ENCODE results near the gene G3BP1. TPM values are rescaled to one million over a fixed set of nuclear protein-coding genes. Genes with fewer than 3 reads are reported as not detected.

G3BP1 gene
- polyA plus RNA-seq, 3 donors: 10.6 to 60.6 (median 58.8) TPM

GRCh38 chr5:151758430-151759241 is 13.1 kb upstream of the G3BP1 start, which contains the start of gene ATOX1:
Gene ATOX1, minus strand, starts transcription at chr5:151758631. Its CDS starts 80 bp downstream, at chr5:151758551.
- peak within 1 kb of the TSS; percentile 63 to 99 (median 84) for H3K4me3 ChIP-seq (replicated peaks in 1 of 3; ENCODE audit: low read depth in 2 of 3, low read length in 3 of 3)
- H3K9ac ChIP-seq (ENCODE audit: insufficient read depth, low read length, poor library complexity, severe bottlenecking): peak within 1 kb of the TSS; percentile 92
- H3K4me1 Mint-ChIP-seq: peaks cover 36% of the 10 kb centered on the region
- peaks cover 46% of the 10 kb centered on the region for H3K79me2 ChIP-seq (ENCODE audit: insufficient read depth, low read length)
- peak within 1 kb of the TSS; percentile 90 to 95 for H3K4me3 Mint-ChIP-seq
- no peaks in the 10 kb centered on the region for H3K27me3 ChIP-seq (ENCODE audit: control insufficient read depth in 2 of 2, insufficient read depth in 2 of 2, low read length in 2 of 2)
- peak within 1 kb of the TSS; percentile 89 for H2AFZ ChIP-seq (ENCODE audit: insufficient read depth, low read depth, low read length, poor library complexity, severe bottlenecking)
- TF ChIP-seq, protein P1, sequence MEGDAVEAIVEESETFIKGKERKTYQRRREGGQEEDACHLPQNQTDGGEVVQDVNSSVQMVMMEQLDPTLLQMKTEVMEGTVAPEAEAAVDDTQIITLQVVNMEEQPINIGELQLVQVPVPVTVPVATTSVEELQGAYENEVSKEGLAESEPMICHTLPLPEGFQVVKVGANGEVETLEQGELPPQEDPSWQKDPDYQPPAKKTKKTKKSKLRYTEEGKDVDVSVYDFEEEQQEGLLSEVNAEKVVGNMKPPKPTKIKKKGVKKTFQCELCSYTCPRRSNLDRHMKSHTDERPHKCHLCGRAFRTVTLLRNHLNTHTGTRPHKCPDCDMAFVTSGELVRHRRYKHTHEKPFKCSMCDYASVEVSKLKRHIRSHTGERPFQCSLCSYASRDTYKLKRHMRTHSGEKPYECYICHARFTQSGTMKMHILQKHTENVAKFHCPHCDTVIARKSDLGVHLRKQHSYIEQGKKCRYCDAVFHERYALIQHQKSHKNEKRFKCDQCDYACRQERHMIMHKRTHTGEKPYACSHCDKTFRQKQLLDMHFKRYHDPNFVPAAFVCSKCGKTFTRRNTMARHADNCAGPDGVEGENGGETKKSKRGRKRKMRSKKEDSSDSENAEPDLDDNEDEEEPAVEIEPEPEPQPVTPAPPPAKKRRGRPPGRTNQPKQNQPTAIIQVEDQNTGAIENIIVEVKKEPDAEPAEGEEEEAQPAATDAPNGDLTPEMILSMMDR (IDR thresholded peaks at IDR 0.05): peak; percentile 14
- WGBS (ENCODE audit: insufficient coverage): under 1% methylated on average over 48 of the region's 61 CpGs
- H4K20me1 ChIP-seq (ENCODE audit: insufficient read depth, low read length): peaks cover 10% of the 10 kb centered on the region
- peaks cover 27 to 33% of the 10 kb centered on the region in 2 donors for H3K4me1 ChIP-seq (ENCODE audit: control insufficient read depth in 1 of 2, insufficient read depth in 2 of 2, low read length in 2 of 2)
- H3K9me3 Mint-ChIP-seq: no peaks in the 10 kb centered on the region
- intact Hi-C loops (cut with micrococcal nuclease): loop anchor here in 1 of 2 donors (2.0 kb wide), 1 partner anchor 14 kb away; no protein-coding TSS in a partner anchor
- peaks cover 0 to 2% of the 10 kb centered on the region in 2 donors for H3K36me3 ChIP-seq (replicated peaks in 1 of 2; ENCODE audit: control insufficient read depth in 1 of 2, insufficient read depth in 2 of 2, low read length in 2 of 2)
- H3K27me3 Mint-ChIP-seq (ENCODE audit: low read depth in 3 of 3): peaks cover 0 to 3% (median 1%) of the 10 kb centered on the region in 3 donors
- peak; percentile 90 to 92 (median 92) for DNase-seq
- H3K36me3 Mint-ChIP-seq: peaks cover 2 to 3% of the 10 kb centered on the region in 2 donors
- no peaks in the 10 kb centered on the region for H3K9me3 ChIP-seq (replicated peaks in 1 of 2; ENCODE audit: control insufficient read depth in 1 of 2, insufficient read depth in 1 of 2, low read length in 2 of 2)
- H3K4me2 ChIP-seq (replicated peaks; ENCODE audit: extremely low read depth, low read length, poor library complexity, severe bottlenecking): peak within 1 kb of the TSS; percentile 96
- H3K27ac Mint-ChIP-seq: peak within 1 kb of the TSS; percentile 88 to 97 (median 93)
- H3K27ac ChIP-seq (ENCODE audit: low read depth in 1 of 2, low read length in 2 of 2): peak within 1 kb of the TSS; percentile 73 to 97

DNA sequence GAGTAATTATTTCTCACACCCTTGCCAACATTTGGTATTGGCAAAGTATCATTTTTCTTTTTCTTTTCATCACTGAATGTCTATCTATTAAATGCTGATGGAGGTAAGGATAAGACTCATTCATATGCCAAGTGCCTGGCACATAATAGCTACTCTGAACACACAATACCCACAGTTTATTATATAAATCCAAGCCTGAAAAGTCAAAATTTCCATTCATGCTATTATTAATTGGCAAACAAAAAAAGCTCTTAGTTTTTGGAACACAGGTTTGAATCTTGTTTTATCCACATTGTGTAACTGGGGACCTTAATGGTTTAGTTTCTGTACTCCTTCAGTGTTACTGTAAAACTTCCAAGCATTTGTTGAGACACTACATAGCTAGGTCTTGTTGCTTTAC is 7.0 kb upstream of the G3BP1 start:
- Histone ChIP-seq H3K36me3 (replicated peaks in 1 of 2; ENCODE audit: control insufficient read depth in 1 of 2, insufficient read depth in 2 of 2, low read length in 2 of 2) (no peaks in the 10 kb centered on the region), H3K4me2 (replicated peaks; ENCODE audit: extremely low read depth, low read length, poor library complexity, severe bottlenecking) (no peak overlapping the region), H3K9ac (ENCODE audit: insufficient read depth, low read length, poor library complexity, severe bottlenecking) (no peak overlapping the region), H3K9me3 (replicated peaks in 1 of 2; ENCODE audit: control insufficient read depth in 1 of 2, insufficient read depth in 1 of 2, low read length in 2 of 2) (no peaks in the 10 kb centered on the region), H3K4me1 (ENCODE audit: control insufficient read depth in 1 of 2, insufficient read depth in 2 of 2, low read length in 2 of 2) (peaks cover under 1 to 3% of the 10 kb centered on the region in 2 donors), H3K27ac (ENCODE audit: low read depth in 1 of 2, low read length in 2 of 2) (no peak overlapping the region), H4K20me1 (ENCODE audit: insufficient read depth, low read length) (no peaks in the 10 kb centered on the region), H2AFZ (ENCODE audit: insufficient read depth, low read depth, low read length, poor library complexity, severe bottlenecking) (no peak overlapping the region), H3K27me3 (ENCODE audit: control insufficient read depth in 2 of 2, insufficient read depth in 2 of 2, low read length in 2 of 2) (no peaks in the 10 kb centered on the region), H3K4me3 (replicated peaks in 1 of 3; ENCODE audit: low read depth in 2 of 3, low read length in 3 of 3) (no peak overlapping the region), H3K79me2 (ENCODE audit: insufficient read depth, low read length) (no peaks in the 10 kb centered on the region)
- Mint-ChIP-seq H3K4me3 (no peak overlapping the region), H3K27me3 (ENCODE audit: low read depth in 3 of 3) (peaks cover 1 to 4% (median 3%) of the 10 kb centered on the region in 3 donors), H3K9me3 (no peaks in the 10 kb centered on the region), H3K36me3 (no peaks in the 10 kb centered on the region), H3K4me1 (peaks cover 4% of the 10 kb centered on the region), H3K27ac (no peak overlapping the region)
- intact Hi-C loops (cut with micrococcal nuclease): no loop called here
- no peak for DNase-seq
- TF ChIP-seq, protein P1 (IDR thresholded peaks at IDR 0.05): no peak

All from CD14-positive monocyte (primary cell).